ENCODE results near the gene PDE8B. TPM values are rescaled to one million over a fixed set of nuclear protein-coding genes. Genes with fewer than 3 reads are reported as not detected.

PDE8B gene
- total RNA-seq, 4 donors from 2014 or later, result 13.0 to 54.4 (median 27.3) TPM

DNA sequence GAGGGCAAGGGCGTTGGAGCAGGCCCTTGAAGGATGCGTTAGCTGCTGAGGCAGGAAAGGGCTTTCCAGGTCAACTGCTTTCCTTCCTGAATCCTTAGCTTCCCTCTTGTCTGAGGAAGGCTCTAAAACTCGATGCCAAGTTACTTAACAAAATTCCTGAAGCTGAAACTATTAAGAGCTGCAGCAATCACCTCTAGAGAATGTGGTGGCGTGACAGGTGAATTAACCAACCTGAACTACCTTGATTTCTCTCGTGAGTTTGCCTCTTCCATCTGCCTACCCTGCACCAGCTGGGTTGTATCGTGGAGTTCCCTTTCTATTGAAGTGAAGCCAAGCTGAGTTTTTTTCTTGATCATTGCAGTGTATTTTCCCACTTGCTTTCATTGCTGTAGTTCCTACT lies 96.1 kb downstream of the PDE8B start:
- Histone ChIP-seq H3K27ac (peak overlapping the region; percentile 82 to 85), H3K4me3 (no peak overlapping the region), H3K9me3 (no peaks in the 10 kb centered on the region), H3K36me3 (no peaks in the 10 kb centered on the region), H3K27me3 (no peaks in the 10 kb centered on the region), H3K4me1 (peaks cover 5 to 7% of the 10 kb centered on the region in 2 donors)
- TF ChIP-seq, protein P1, sequence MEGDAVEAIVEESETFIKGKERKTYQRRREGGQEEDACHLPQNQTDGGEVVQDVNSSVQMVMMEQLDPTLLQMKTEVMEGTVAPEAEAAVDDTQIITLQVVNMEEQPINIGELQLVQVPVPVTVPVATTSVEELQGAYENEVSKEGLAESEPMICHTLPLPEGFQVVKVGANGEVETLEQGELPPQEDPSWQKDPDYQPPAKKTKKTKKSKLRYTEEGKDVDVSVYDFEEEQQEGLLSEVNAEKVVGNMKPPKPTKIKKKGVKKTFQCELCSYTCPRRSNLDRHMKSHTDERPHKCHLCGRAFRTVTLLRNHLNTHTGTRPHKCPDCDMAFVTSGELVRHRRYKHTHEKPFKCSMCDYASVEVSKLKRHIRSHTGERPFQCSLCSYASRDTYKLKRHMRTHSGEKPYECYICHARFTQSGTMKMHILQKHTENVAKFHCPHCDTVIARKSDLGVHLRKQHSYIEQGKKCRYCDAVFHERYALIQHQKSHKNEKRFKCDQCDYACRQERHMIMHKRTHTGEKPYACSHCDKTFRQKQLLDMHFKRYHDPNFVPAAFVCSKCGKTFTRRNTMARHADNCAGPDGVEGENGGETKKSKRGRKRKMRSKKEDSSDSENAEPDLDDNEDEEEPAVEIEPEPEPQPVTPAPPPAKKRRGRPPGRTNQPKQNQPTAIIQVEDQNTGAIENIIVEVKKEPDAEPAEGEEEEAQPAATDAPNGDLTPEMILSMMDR (IDR thresholded peaks at IDR 0.05), result no peak
- TF ChIP-seq POLR2A (IDR thresholded peaks at IDR 0.05), result no peak
- no peak for DNase-seq
- intact Hi-C loops (cut with DNase I; ENCODE audit: low total_unique reads), result no loop called here

DNA sequence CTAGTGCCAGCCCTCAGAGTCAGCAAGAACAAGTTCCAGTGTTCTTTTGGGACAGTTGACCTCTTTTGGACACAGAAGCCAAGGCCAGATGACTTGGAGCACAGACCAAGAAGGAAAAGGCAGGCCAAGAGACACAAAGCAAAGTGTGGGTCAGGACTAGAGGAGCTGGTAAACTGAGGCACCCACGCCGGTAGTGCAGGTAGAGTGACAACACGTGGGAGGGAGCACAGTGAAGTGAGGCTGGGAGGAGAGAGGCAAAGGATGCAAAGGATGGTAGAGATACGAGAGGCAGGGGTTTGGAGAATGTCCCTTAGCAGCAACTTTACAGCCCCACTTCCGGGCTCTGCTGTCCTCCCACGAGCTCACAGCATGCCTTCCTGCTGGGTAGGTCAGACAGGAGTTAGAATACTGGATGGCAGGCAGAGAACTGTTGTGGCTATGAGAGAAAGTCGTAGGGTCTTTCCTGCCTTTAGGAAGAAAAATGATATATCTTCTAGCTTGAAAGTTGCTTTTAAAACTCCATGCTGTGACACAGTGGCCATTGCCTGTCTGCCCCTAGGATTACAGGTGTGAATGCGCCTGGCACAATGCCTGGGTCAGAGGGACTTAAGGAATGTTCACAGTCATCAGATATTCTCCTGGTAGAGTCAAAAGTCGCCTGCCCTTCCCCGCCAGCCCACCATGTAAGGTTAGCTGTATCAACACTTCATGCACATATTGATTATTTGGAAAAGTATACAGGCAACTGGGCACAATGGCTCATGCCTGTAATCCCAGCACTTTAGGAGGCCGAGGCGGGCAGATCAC lies 97.9 kb downstream of the PDE8B start:
- Histone ChIP-seq H3K27me3 (no peaks in the 10 kb centered on the region), H3K4me3 (no peak overlapping the region), H3K9me3 (no peaks in the 10 kb centered on the region), H3K27ac (peak overlapping the region; percentile 82 to 85), H3K4me1 (peaks cover 5 to 7% of the 10 kb centered on the region in 2 donors), H3K36me3 (no peaks in the 10 kb centered on the region)
- intact Hi-C loops (cut with DNase I; ENCODE audit: low total_unique reads), result no loop called here
- TF ChIP-seq POLR2A (IDR thresholded peaks at IDR 0.05), result no peak
- no peak for DNase-seq

DNA sequence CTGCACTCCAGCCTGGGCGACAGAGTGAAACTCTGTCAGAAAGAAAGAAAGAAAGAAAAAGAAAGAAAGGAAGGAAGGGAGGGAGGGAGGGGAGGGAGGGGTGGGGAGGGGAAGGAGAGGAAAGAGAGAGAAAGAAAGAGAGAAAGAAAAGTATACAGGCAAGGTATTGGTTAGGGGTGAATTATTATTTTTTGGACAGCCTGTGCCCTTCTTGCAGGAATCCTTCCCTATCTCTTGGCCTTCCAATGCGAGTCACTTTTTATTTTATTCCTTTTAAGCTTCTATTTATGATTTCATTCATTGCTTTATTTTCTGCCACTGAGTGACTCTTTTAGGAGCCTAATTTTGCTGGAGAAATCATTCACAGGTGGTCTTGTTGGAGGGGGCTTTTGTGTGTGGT lies 98.7 kb downstream of the PDE8B start:
- H3K36me3 ChIP-seq, result no peaks in the 10 kb centered on the region
- peak overlapping the region; percentile 82 to 85 for H3K27ac ChIP-seq
- H3K4me1 ChIP-seq, result peaks cover 5 to 7% of the 10 kb centered on the region in 2 donors
- intact Hi-C loops (cut with DNase I; ENCODE audit: low total_unique reads), result no loop called here
- no peak for DNase-seq
- H3K9me3 ChIP-seq, result no peaks in the 10 kb centered on the region
- H3K27me3 ChIP-seq, result no peaks in the 10 kb centered on the region
- no peak for TF ChIP-seq POLR2A (IDR thresholded peaks at IDR 0.05)
- TF ChIP-seq, protein P1 (IDR thresholded peaks at IDR 0.05), result no peak
- H3K4me3 ChIP-seq, result no peak overlapping the region

DNA sequence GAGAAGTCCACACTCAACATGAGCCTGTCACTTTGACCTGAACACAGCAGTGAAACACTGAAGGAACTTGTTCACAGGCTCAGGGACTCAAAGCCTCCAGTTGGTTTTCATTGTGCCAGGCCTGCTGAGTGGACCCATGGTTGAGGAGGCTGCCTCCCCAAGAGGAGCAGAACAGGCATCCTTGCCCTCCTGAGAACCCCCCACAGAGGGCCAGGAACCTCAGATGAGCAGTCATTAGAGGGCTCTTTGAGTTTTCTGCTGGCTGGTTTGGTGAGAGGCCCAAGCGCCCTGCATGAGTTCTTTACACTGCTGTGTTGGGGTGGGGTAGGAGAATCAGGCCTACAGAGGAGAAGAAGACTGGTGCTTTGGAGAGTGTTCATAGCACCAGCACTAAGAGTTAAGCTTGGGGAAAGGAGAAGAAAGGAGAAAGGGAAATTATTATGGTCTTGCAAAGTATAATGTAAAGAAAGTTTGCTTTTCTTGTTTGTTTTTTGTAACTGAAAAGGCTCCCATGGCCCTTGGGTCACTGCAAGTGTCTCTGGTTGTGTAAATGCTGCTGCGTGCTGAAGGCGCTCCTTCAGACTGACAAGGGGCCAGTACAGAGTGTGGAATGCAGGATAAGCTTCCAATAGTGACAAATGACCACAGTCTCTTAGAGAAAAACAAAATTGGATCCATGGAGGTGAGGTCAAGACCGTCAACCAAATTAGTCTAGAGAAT lies 100.2 kb downstream of the PDE8B start:
- H3K27ac ChIP-seq, result peak overlapping the region in 1 of 2 donors; percentile 36
- DNase-seq, result no peak
- no peak overlapping the region for H3K4me3 ChIP-seq
- intact Hi-C loops (cut with DNase I; ENCODE audit: low total_unique reads), result no loop called here
- TF ChIP-seq POLR2A (IDR thresholded peaks at IDR 0.05), result no peak
- TF ChIP-seq, protein P1 (IDR thresholded peaks at IDR 0.05), result no peak
- H3K27me3 ChIP-seq, result no peaks in the 10 kb centered on the region
- H3K9me3 ChIP-seq, result no peaks in the 10 kb centered on the region
- H3K36me3 ChIP-seq, result no peaks in the 10 kb centered on the region
- H3K4me1 ChIP-seq, result peaks cover 1 to 5% of the 10 kb centered on the region in 2 donors

DNA sequence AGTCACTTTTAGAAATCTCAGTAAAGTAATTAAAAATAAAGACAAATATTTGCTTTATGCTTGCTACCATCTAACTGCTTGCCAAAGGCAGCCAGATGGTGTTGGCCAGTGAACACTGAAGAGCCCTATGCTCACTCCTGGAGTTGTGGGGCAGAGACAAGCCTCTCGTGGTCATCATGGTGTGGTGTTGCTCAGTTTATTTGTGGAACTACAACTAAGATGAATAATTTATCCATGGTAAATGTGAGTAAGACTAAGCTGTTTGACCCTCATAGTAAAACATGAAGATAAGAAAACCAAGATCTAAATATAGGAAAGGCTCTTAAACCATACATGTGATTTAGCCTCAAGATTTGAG lies 100.7 kb downstream of the PDE8B start:
- Histone ChIP-seq H3K4me3 (no peak overlapping the region), H3K27me3 (no peaks in the 10 kb centered on the region), H3K4me1 (peaks cover 0 to 5% of the 10 kb centered on the region in 2 donors), H3K9me3 (no peaks in the 10 kb centered on the region), H3K36me3 (no peaks in the 10 kb centered on the region), H3K27ac (peak overlapping the region in 1 of 2 donors; percentile 36)
- intact Hi-C loops (cut with DNase I; ENCODE audit: low total_unique reads), result no loop called here
- no peak for DNase-seq
- no peak for TF ChIP-seq POLR2A (IDR thresholded peaks at IDR 0.05)
- TF ChIP-seq, protein P1 (IDR thresholded peaks at IDR 0.05), result no peak
